Transverse colon (tissue), 4 donors: ENCODE measurements around the gene TRAF3. TPM values are rescaled to one million over a fixed set of nuclear protein-coding genes. Genes with fewer than 3 reads are reported as not detected.

Source experiments
- DNase-seq: peaks from one replicate; pipeline ENCODE4 v3.0.0-alpha.2; 2019
- H3K27ac ChIP-seq, 4 donors: fragments of 200-600 bp; sonication (generic); 2 replicates each; pipeline ENCODE4 v1.5.1; 2016 to 2018; ENCODE audit warnings: inconsistent platforms in 4 of 4
- H3K27me3 ChIP-seq: fragments of 200-600 bp; sonication (generic); 2 replicates; pipeline ENCODE4 v1.5.1; 2017; ENCODE audit warnings: inconsistent platforms
- H3K36me3 ChIP-seq, 4 donors: fragments of 200-600 bp; sonication (generic); 2 replicates each; pipeline ENCODE4 v1.5.1; 2017 to 2019; ENCODE audit warnings: inconsistent platforms in 4 of 4
- H3K4me1 ChIP-seq, 4 donors: fragments of 200-600 bp; sonication (generic); 2 replicates each; pipeline ENCODE4 v1.5.1; 2017 to 2020; ENCODE audit warnings: inconsistent platforms in 4 of 4
- H3K4me3 ChIP-seq, 4 donors: fragments of 200-600 bp; sonication (generic); 1 replicate in 1 of 4; 2 replicates in 3 of 4; pipeline versions ENCODE4 v1.5.1 to v1.6.1; 2017 to 2019; ENCODE audit warnings: inconsistent platforms in 4 of 4
- H3K9me3 ChIP-seq, 2 donors: fragments of 200-600 bp; sonication (generic); 2 replicates each; pipeline ENCODE4 v1.5.1; 2017 to 2019; ENCODE audit warnings: inconsistent platforms in 2 of 2
- CTCF ChIP-seq, 5 experiments: fragments of 200-600 bp in 3 of 5; fragments of 450-650 bp in 2 of 5; sonication (generic) in 3 of 5; IDR thresholded peaks; 1 replicate in 2 of 5; 2 replicates in 3 of 5; pipeline ENCODE4 v1.5.1; 2016 to 2017; ENCODE audit warnings: antibody characterized with exemption in 5 of 5, inconsistent platforms in 3 of 5, mild to moderate bottlenecking in 2 of 5, moderate library complexity in 1 of 5
- EP300 ChIP-seq: sonication (generic); formaldehyde crosslinking; IDR thresholded peaks from one replicate; pipeline ENCODE4 v1.6.1; 2017; ENCODE audit warnings: antibody characterized with exemption, low read depth
- POLR2A ChIP-seq: fragments of 450-650 bp; IDR thresholded peaks from one replicate; pipeline ENCODE4 v1.6.1; 2016; ENCODE audit warnings: antibody characterized with exemption, mild to moderate bottlenecking, moderate library complexity
- POLR2AphosphoS5 ChIP-seq, 3 donors: sonication (generic); formaldehyde crosslinking; IDR thresholded peaks; one replicate each; pipeline ENCODE4 v1.6.1; 2016; ENCODE audit warnings: antibody characterized with exemption in 3 of 3
- WGBS, 2 donors: methylation state at CpG; one replicate each; pipeline ENCODE4 v1.1.5; 2018; ENCODE audit warnings: low coverage in 1 of 2; 5-methylcytosine and 5-hydroxymethylcytosine counted together
- in situ Hi-C, 4 donors: fragments of 200-750 bp; cut with MboI; loops; one replicate each; pipeline versions ENCODE4 v1.15.0 to v1.15.1; 2017; ENCODE audit warnings: low sequenced_read_pairs in 3 of 4, low pct_ligation_motif_present in 1 of 4, low pct_unique_long_range_greater_than_20kb in 1 of 4
- intact Hi-C: fragments of 100-400 bp; cut with DNase I; formaldehyde crosslinking; loops from one replicate; pipeline ENCODE4 v1.15.1; 2023; ENCODE audit warnings: low total_unique reads
- total RNA-seq, 4 donors: library from RNA; depleted of rRNA; stranded (reverse); fragments of >200 nt; gene quantifications; one replicate each; pipeline ENCODE4 v1.1.0, GENCODE V29; 2016

Gene TRAF3
- total RNA-seq, 4 donors from 2014 or later = 18.7 to 28.9 (median 25.0) TPM

GRCh38 chr14:102928412-102929240 lies 151.4 kb downstream of the TRAF3 start:
- TF ChIP-seq POLR2AphosphoS5 (IDR thresholded peaks at IDR 0.05) = peak; percentile 39 to 93 (median 93)
- TF ChIP-seq CTCF (IDR thresholded peaks at IDR 0.05) = no peak
- peak; percentile 95 for TF ChIP-seq POLR2A
- peak; percentile 10 for TF ChIP-seq EP300
- H3K27me3 ChIP-seq = peaks cover 51% of the 10 kb centered on the region
- DNase-seq = peak; percentile 96
- H3K36me3 ChIP-seq = no peaks in the 10 kb centered on the region
- 10% methylated on average over 40 of the region's 94 CpGs; no CpG with 5 or more reads in 1 of the 2 donors for WGBS, 2 donors
- H3K4me3 ChIP-seq = peak overlapping the region; percentile 30 to 63 (median 52)
- intact Hi-C loops = no loop called here
- H3K4me1 ChIP-seq = peaks cover 6 to 41% (median 34%) of the 10 kb centered on the region in 4 donors
- H3K27ac ChIP-seq = peak overlapping the region; percentile 88 to 95 (median 92)
- in situ Hi-C loops = no loop called here
- no peaks in the 10 kb centered on the region for H3K9me3 ChIP-seq

GRCh38 chr14:102929241-102930137 lies 152.2 kb downstream of the TRAF3 start:
- H3K27ac ChIP-seq = peak overlapping the region; percentile 88 to 95 (median 92)
- peak overlapping the region; percentile 1 to 63 (median 52) for H3K4me3 ChIP-seq
- no peak for TF ChIP-seq POLR2AphosphoS5 (IDR thresholded peaks at IDR 0.05)
- peak in 1 of 5 experiments; percentile 32 for TF ChIP-seq CTCF (IDR thresholded peaks at IDR 0.05)
- peak; percentile 34 for TF ChIP-seq POLR2A
- DNase-seq = peak; percentile 28
- in situ Hi-C loops (no loop called here), intact Hi-C loops (no loop called here)
- peaks cover 6 to 34% (median 27%) of the 10 kb centered on the region in 4 donors for H3K4me1 ChIP-seq
- no peaks in the 10 kb centered on the region for H3K36me3 ChIP-seq
- no peaks in the 10 kb centered on the region for H3K9me3 ChIP-seq
- H3K27me3 ChIP-seq = peaks cover 43% of the 10 kb centered on the region
- 13% methylated on average over 27 of the region's 94 CpGs; no CpG with 5 or more reads in 1 of the 2 donors for WGBS, 2 donors

- H3K27me3 ChIP-seq = peaks cover 35% of the 10 kb centered on the region
- peak; percentile 39 for DNase-seq
- H3K36me3 ChIP-seq = no peaks in the 10 kb centered on the region
- TF ChIP-seq EP300 (no peak), POLR2A (no peak), POLR2AphosphoS5 (IDR thresholded peaks at IDR 0.05) (no peak), CTCF (IDR thresholded peaks at IDR 0.05) (no peak)
- in situ Hi-C loops = no loop called here
- peak overlapping the region; percentile 35 to 95 (median 92) for H3K27ac ChIP-seq
- peak overlapping the region in 3 of 4 donors; percentile 51 to 63 (median 54) for H3K4me3 ChIP-seq
- peaks cover 6 to 34% (median 27%) of the 10 kb centered on the region in 4 donors for H3K4me1 ChIP-seq
- H3K9me3 ChIP-seq = no peaks in the 10 kb centered on the region
- intact Hi-C loops = no loop called here
- 31% methylated on average over 11 of the region's 74 CpGs; no CpG with 5 or more reads in 1 of the 2 donors for WGBS, 2 donors
Observed at GRCh38 chr14:102930138-102930752, 153.0 kb downstream of the TRAF3 start.
